NK-92 treated with Interleukin-12 subunit alpha and Interleukin-12 subunit beta, amount 100 ng/mL, for 24 hours (cell line): Measurements from ENCODE around the gene FAAH.

Source experiments
- DNase-seq: peaks from one replicate; lab custom pipeline; 2025; lab: John Stamatoyannopoulos, UW

The FAAH gene

DNA sequence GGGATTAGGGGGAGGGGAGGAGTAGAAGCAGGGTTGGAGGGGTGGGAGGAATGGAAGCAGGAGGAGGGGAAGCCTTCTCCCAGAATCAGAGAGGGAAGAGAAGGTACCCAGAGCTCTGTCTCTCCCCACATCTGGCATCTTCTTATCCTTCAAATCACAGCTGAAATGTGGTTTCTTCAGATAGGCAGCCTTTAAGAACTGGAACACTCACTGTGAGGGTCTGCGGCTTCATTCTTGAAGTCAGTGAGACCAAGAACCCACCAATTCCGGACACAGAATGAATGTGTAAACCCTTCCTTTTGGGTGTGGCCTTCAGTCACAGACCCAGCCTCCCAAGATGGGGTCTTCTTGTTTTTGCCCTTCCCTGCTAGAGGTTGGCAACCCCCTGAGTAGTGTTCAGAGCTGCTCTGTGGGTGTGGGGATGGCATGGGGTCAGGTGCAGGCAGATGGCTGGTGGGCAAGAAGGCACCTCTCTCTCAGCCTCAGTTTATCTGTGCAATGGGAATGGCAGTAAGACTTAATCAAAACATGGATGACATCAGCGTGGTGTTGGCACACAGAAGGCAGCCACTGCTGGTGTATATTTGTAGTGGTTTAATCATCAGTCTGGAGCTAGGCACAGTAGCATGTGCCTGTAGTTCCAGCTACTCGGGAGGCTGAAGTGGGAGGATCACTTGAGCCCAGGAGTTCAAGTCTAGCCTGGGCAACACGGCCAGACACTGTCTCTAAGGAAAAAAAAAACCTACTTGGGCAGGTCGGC lies 7.2 kb downstream of the FAAH start:
- no peak for DNase-seq

DNA sequence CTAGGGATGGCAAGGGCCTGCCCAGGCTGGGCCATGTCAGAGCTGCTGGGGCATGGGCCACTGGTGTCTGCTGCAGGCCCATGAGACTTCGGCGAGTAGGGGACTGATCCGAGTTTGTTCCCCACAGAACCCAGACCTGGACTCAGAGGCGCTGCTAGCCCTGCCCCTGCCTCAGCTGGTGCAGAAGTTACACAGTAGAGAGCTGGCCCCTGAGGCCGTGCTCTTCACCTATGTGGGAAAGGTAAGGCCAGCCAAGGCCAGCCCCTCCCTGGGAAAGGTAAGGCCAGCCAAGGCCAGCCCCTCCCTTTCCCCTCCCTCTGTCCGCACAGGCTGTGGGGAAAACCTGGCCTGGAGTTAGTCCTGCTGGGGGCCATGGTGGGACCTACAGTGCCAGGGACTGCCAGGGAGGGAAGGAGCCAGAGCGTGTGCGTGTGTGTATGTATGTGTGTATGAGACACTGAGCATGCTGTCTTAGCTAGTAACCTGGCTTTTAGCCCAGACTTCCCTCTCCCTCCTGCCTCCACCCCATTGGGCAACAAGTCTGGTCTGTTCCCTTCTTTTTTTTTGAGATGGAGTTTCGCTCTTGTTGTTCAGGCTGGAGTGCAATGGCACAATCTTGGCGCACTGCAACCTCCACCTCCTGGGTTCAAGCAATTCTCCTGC lies 8.0 kb downstream of the FAAH start:
- no peak for DNase-seq

DNA sequence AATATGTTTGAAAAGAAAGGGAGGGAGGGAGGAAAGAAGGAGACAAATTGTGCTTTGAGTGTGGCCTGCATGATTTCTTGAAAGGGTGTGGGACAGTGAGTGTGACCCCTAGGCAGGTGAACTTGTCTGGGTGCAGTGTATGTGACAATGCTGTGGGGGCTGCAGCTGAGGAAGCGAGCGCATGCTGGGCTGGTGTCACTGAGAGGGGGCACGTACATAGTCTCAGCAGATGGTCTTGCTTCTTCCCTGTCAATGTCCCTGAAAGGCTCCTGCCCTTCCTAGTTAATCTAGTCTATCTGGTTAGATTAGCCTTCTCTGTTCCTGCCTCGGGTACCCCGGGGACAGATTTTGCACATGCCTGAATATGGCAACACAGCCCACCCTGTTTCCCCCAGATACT lies 9.8 kb downstream of the FAAH start:
- DNase-seq = no peak

DNA sequence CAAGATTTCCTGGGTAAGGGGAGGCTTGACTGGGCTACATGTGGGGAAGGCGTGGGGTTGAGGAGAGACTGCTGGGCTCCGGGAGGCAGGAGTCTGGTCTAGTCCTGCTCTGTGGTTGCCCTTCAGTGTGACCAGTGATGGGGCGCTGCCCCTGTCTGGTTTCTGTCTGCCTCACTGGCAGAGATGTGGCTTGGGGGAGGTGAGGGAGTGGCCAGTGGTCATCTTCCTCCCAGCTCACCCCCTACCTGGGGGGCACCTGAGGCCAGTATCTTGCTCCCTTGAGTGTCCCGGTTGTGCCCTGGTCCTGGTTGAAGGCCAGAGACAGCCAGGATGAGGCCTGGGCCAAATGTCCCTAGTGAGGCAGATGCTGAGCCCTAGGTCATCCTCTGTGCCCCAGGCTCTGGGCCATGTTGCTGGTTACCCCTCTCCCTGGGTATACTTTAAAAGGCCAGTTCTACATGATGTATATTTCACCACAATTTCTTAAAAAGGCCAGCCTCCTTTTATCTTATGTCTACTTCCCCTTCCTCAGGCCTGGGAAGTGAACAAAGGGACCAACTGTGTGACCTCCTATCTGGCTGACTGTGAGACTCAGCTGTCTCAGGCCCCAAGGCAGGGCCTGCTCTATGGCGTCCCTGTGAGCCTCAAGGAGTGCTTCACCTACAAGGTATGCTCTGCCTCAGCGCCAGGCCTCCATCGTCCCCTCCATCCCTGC lies 10.5 kb downstream of the FAAH start:
- no peak for DNase-seq

DNA sequence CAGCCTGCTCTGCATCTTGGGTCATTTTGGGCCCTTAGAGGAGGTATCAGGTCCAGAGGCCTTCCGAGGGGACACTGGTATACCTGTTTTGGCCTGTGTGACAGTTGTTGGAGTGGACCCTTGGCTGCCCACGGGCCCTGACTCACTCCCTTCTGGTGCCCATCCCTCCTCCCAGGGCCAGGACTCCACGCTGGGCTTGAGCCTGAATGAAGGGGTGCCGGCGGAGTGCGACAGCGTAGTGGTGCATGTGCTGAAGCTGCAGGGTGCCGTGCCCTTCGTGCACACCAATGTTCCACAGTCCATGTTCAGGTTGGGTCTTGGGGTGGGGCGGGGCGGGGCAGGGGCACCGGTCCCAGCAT lies 11.1 kb downstream of the FAAH start:
- DNase-seq = no peak

DNA sequence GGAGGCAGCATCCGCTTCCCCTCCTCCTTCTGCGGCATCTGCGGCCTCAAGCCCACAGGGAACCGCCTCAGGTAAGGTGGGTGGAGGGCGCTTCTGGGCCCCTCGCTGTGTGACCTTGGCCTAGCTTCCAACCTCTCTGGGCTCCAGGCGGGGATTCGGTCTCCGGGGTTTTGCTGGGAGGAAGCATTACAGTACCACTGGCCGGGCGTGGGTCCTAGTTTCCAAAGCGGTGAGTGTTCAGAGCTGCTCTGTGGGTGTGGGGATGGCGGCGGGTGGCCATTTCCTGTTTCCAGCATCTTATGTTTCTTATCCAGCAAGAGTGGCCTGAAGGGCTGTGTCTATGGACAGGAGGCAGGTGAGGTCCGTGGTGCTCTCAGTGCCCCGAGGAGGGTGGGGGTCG lies 11.6 kb downstream of the FAAH start:
- no peak for DNase-seq

DNA sequence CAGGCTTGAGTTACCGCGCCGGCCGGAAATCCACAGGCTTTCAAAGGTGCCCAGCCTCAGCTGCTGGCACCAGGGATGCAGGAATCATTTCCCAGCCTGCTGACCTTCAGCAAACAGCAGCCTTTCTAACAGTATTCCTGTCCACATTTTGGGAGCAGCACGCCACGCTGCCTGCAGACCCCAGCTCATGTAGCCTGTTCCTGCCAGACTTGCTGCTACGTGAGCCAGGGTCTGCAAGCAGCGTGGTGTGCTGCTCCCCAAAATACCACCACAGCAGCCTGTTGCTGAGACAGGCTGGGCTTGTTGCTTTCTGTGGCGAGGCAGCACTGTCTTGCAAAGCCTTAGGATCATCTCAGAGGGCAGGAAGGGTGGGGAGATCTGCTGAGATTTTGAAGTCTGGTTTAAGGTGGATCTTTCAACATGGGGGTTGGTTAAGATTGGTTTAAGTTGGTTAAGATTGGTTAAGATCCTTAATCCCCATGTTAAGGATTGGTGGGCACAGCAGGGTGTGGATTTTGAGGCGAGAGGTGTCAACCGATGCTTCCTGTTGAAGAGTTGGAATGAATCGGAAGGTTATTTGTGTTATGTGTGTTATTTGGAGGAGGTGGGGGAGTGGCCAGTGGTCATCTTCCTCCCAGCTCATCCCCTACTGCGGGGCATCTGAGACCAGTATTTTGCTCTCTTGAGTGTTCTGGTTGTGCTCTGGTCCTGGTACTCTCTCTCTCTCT lies 12.9 kb downstream of the FAAH start:
- DNase-seq = no peak

DNA sequence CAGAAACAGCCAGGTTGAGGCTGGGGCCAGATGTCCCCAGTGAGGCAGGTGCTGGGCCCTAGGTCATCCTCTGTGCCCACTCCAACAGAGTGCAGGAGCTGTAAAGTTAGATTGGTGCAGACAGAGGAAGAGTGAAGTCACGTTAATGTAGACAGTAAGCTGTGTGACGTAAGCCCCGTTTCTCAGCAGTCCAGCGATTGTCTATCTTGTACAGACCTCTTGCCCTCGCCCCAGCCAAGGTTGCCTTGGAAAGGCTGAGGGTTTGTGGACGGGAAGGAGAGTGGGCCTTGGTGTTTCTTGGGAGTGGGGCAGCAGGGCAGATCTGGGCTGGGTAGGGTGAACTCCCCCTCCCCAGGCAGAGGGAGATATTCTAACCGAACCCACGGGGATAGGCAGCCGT lies 13.5 kb downstream of the FAAH start:
- no peak for DNase-seq

DNA sequence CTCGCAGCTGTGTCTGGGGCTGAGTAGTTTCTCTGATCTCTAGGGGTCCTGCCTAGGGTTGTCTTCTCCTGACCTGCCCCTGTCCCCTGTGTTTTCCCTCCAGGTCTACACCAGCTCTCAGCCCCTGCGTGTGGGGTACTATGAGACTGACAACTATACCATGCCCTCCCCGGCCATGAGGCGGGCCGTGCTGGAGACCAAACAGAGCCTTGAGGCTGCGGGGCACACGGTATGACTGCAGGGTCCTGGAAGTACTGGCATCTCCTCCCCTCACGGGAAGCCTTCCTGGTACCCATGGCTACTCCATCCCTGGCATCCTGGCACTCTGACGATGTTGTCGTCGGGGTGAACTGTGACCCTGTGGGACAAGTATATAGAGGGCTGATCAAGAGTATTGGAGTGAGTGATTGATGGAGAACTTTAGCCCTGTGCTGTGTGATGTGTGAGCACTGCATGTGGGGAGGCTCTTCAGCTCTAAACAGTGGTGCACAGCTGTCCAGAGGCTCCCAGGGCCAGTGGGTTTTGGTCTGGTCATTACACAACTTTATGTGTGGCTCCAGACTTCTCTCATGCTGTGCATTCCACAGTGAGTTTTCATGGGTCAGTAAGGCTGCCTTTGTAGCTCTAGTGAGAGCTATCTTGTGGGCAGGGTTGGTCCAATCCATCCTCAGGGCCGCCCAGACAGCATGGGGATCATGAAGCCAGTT lies 14.4 kb downstream of the FAAH start:
- DNase-seq = no peak

DNA sequence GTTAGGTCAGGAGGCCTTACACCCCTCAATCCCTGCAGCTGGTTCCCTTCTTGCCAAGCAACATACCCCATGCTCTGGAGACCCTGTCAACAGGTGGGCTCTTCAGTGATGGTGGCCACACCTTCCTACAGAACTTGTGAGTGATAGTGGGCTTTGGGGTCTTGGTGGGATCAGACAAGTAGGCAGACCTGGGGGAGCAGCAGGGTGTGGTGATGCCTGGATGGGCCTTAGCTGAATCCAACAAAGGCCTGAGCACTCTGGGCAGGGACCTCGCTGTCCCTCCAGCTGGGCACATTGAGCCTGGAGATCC lies 14.9 kb downstream of the FAAH start:
- no peak for DNase-seq

DNA sequence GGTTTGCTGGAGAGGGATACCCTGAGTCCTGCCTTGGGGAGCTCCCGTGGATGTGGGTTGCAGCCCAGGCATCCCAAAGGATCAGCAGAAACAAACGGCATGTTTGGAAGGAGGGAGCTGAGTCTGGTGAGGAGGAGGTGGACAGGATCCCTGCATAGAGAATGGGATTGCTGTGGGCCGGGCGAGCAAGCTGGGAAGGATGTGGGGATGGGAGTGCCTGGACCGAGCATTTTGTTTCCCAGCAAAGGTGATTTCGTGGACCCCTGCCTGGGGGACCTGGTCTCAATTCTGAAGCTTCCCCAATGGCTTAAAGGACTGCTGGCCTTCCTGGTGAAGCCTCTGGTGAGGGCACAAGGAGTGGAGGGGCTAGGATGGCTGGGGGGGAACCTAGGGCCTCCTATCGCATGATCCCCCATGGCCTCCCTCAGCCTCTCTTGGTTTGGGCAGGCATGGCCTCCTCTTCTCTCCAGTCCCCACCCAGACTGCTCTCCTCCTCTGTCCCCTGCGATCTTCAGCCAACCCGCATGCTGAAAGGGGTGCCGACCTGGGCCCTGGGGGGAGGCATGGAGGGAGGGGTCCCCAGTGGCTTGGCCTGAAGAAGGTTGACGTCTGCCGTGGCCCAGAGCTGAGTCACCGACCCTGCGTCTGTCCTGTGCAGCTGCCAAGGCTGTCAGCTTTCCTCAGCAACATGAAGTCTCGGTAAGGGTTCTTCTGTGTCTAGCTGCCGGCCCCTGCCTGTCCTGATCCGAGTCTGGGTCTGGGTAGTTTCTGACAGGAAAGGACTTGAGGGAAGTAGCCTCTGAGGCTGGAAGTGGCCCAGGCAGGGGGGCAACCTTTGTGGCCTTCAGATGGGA lies 16.3 kb downstream of the FAAH start:
- DNase-seq = no peak

DNA sequence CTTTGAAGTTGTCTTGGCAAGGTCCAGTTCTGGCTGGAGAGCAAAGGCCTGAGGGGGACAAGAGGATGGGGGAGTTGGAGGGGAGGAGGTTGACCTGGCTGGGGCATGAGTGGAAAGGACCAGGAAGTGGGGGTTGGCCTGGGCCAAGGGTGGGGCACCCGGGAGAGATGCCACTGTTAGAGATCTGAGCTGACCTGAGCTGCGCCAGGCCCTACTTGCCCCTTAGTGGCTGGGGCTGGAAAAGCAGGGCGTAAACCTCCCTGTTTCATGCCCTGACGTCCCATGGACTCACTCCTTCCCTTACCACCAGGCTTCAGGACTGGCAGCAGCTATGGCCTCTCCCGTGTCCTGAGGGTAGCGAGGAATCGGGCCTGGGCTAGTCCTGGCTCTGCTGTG lies 16.9 kb downstream of the FAAH start:
- DNase-seq = no peak

DNA sequence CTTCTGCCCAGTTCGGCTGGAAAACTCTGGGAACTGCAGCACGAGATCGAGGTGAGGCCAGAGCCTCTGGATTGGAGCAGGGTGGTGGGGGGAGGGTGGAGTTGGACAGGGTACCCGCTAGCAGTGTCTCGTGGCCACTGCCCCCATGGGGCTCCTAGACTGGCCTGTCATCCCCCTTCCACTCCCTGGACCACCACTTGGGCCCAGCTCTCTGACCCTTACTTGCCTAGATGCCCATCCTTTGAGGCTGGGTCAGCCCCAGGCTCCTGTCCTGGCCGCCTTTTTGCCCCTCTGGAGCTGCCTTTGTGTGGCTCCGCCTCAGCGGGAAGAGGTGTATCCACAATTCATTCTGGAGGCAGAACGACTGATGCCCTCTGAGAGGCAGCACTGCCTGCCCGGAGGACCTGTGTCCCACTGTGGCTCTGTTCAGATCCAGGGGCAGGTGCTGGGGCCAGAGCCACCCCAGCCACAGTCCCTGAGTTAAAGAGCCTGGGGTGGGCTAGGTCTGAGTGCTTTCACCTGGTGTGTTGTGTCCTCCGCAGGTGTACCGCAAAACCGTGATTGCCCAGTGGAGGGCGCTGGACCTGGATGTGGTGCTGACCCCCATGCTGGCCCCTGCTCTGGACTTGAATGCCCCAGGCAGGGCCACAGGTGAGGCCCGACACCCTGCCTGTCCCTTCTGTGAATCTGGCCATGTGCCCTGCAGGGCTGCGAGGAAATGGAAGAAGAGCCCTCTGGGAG lies 17.7 kb downstream of the FAAH start:
- DNase-seq = no peak

DNA sequence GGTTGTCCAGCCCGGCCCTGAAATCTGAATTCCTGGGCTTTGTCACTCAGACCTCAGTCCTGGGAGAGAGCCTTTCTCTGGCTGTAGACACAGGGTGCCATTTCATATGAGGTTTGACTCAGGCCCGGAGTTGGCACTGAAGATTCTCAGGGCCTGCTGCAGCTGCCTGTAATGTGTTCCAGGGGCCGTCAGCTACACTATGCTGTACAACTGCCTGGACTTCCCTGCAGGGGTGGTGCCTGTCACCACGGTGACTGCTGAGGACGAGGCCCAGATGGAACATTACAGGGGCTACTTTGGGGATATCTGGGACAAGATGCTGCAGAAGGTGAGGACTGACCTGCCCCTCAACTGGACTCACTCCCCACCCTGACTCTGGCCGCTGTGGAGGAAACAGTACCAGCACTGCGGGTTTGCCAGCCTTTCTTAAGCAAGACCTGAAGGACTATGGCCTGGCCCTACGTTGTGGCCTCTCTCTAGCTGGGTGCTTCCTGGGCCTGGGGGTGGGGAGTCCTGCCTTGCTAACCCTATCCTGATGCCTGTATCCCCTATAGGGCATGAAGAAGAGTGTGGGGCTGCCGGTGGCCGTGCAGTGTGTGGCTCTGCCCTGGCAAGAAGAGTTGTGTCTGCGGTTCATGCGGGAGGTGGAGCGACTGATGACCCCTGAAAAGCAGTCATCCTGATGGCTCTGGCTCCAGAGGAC lies 18.9 kb downstream of the FAAH start:
- DNase-seq = no peak

DNA sequence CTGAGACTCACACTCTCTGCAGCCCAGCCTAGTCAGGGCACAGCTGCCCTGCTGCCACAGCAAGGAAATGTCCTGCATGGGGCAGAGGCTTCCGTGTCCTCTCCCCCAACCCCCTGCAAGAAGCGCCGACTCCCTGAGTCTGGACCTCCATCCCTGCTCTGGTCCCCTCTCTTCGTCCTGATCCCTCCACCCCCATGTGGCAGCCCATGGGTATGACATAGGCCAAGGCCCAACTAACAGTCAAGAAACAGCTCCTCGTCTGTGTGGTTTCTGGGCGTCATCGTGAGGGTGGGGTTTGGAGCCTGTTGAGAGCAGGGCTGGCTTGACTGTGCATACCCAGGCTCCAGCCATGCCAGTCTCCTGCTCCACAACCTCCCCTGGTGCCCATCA lies 19.5 kb downstream of the FAAH start:
- no peak for DNase-seq

DNA sequence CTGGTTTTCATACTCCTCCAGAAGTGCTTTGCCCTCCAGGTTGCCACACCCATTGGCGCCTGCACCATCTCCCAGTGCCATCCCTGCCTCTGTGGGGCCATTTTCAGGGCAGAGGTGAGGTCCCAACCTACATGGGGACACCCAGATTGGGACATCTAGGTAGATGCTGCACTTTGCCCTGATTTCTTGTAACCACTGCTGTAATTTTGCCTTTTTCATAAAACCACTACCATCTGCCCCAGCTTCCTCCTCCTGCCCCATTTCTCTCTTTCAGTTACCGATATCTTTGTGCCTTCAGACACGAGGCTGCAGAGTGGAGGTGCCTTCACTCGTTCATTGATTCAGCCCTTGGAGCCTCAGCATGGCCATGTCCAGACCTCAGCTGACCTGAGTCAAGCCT lies 21.4 kb downstream of the FAAH start:
- DNase-seq = no peak

DNA sequence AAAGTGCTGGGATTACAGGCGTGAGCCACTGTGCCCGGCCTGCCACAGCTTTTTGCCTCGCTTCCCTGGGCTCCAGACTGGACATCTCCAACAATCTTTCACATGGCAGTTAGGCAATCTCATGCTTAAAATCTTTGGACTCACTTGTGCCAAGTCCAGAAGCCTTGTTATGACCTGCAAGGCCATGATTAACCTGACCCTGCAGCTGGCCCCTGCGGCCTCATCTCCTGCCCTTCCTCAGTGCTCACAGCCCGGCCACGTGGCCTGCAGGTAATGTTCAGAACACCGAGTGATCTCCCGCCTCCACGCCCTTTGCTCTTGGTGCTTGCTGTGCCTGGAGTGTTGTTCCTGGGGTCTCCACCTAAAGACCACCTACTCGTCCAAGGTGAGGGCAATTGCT lies 24.9 kb downstream of the FAAH start:
- DNase-seq = no peak

DNA sequence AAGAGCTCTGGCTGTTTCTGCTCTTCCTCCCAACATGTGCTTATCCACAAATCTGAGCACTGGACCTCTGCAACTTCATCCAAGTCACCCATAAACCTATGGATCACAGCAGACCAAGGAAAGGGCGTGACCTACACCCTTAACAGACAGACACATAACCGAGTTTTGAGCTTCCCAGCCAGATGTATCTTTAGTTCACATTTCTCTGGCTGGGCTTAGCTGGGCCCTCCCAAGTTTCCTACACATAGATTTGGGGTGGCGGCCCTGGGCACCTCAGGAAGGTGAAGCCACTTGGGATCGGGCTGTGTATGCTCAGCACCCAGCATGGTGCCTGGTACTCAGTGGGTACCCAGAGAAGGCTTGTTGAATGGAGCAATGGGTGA lies 26.4 kb downstream of the FAAH start:
- DNase-seq = no peak

DNA sequence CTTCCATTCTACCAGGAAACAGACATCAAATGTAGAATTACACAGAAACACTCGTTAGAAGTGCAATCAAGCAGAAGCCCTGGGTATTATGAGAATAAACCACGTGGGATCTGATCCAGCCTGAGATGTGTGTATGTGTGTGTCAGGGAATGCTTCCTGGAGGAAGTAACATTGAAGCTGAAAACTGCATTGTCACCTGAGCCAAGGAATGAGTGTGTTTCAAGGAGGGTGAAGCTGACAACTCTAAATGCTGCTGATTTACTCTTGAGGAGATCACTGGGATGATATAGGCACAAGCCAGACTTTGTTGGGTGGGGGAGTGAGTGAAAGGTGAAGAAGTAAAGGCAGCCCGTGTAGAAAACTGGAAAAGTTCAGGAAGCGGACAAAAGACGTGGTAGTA lies 27.6 kb downstream of the FAAH start:
- DNase-seq = no peak

DNA sequence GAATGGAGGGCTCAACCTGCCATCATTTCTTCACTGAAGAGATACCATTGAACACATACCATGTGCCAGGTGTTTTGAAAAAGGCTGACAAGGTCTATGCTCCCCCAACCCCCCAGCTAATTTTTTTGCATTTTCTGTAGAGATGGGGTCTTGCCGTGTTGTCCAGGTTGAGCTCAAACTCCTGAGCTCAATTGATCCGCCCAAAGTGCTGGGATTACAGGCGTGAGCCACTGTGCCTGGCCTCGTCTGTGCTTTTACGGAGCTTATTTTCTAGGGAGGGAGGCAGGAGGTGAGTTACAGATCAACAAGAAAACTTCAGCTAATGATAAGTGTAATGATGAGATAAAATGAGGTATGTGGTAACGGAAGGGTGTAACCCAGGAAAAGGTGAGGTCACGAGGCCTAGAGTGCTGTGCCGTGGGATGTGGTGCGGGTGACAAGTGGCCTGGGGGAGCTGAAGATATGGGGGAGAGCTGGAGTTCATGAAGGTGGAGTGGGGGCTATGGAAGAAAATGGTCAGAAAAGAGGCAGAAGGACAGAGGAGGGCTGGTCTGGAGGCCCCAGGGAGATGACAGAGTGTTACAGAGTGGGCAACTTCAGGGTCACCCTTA lies 28.2 kb downstream of the FAAH start:
- DNase-seq = no peak
